ENCODE data around the gene TIMM50.

DNA sequence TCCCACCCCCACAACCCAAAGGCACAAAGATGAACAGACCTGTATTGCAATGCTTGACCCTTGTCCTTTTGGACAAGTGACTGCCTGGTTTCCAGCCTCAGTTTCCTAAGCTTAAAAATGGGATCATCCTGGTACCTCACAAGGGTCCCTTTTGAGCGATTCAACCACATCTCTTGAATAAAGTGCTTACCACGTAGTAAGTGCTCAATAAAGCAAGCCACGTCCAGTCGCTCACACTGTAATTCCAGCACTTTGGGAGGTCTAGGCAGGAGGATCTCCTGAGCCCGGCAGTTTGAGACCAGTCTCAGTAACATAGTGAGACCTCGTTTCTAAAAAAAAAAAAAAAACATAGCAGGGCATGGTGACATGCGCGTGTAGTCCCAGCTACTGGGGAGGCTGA is 19.3 kb downstream of the TIMM50 start:
- TF ChIP-seq, protein P1, sequence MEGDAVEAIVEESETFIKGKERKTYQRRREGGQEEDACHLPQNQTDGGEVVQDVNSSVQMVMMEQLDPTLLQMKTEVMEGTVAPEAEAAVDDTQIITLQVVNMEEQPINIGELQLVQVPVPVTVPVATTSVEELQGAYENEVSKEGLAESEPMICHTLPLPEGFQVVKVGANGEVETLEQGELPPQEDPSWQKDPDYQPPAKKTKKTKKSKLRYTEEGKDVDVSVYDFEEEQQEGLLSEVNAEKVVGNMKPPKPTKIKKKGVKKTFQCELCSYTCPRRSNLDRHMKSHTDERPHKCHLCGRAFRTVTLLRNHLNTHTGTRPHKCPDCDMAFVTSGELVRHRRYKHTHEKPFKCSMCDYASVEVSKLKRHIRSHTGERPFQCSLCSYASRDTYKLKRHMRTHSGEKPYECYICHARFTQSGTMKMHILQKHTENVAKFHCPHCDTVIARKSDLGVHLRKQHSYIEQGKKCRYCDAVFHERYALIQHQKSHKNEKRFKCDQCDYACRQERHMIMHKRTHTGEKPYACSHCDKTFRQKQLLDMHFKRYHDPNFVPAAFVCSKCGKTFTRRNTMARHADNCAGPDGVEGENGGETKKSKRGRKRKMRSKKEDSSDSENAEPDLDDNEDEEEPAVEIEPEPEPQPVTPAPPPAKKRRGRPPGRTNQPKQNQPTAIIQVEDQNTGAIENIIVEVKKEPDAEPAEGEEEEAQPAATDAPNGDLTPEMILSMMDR (IDR thresholded peaks at IDR 0.05) = no peak
- TF ChIP-seq POLR2A (IDR thresholded peaks at IDR 0.05) (no peak), EP300 (IDR thresholded peaks at IDR 0.05; ENCODE audit: low read depth) (no peak)
